Stimulated activated CD8-positive, alpha-beta memory T cell treated with anti-CD3 and anti-CD28 coated beads, Interleukin-12 subunit alpha, Interleukin-12 subunit beta, amount 100 ng/mL, for 1 hour (primary cell): ENCODE data around the gene ECEL1.
"Not testable (repeated sequence)": the region's sequence is repeated elsewhere in the genome, so short reads cannot be mapped to it uniquely, and the experiment has no call there.

Experiments
- DNase-seq: peaks from one replicate; pipeline ENCODE4 v3.0.0-alpha.2; 2020; ENCODE audit warnings: low read depth

The ECEL1 gene

DNA sequence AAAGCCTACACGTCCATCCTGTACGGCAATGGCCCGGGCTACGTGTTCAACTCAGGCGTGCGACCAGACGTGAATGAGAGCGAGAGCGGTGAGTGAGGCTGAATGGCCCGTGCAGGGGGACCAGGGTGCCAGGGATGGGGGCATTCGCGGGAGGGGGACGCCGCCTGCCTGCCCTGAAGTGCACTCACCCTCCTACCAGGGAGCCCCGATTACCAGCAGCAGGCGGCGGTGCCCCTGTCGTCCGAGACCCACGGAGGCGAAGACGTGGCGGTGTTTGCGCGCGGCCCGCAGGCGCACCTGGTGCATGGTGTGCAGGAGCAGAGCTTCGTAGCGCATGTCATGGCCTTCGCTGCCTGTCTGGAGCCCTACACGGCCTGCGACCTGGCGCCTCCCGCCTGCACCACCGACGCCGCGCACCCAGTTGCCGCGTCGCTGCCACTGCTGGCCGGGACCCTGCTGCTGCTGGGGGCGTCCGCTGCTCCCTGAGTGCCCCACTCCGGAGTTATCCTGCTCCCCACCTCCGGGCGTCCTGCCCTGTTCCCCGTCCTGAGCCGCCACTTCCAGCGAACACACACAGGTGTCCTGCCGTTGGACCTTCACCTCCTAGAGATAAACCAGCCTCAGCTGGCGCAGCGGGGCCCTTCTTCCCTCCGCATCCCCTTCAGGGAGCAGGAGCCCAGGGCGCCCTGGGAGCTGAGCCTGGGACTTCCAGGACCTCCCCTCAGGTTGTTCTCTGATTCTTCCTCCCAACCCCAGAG lies 28.8 kb downstream of the ECEL1 start:
- no peak for DNase-seq

DNA sequence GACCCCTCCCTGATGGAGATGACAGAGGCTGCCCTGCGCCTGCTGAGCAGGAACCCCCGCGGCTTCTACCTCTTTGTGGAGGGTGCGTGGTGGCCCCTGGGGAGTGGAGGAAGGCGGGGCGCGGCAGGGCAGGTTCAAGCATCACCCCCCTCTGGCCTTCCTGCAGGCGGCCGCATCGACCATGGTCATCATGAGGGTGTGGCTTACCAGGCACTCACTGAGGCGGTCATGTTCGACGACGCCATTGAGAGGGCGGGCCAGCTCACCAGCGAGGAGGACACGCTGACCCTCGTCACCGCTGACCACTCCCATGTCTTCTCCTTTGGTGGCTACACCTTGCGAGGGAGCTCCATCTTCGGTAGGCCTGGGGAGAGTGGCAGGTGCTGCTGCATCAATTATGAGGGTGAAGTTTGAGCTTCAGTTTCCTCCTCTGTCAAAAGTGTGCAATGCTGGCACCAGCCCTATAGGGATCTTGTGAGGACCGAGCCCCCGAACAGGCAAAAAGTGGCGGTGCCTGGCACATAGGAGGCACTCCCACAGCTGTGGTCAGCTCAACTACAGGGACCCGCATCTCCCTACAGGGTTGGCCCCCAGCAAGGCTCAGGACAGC lies 29.5 kb downstream of the ECEL1 start:
- no peak for DNase-seq

DNA sequence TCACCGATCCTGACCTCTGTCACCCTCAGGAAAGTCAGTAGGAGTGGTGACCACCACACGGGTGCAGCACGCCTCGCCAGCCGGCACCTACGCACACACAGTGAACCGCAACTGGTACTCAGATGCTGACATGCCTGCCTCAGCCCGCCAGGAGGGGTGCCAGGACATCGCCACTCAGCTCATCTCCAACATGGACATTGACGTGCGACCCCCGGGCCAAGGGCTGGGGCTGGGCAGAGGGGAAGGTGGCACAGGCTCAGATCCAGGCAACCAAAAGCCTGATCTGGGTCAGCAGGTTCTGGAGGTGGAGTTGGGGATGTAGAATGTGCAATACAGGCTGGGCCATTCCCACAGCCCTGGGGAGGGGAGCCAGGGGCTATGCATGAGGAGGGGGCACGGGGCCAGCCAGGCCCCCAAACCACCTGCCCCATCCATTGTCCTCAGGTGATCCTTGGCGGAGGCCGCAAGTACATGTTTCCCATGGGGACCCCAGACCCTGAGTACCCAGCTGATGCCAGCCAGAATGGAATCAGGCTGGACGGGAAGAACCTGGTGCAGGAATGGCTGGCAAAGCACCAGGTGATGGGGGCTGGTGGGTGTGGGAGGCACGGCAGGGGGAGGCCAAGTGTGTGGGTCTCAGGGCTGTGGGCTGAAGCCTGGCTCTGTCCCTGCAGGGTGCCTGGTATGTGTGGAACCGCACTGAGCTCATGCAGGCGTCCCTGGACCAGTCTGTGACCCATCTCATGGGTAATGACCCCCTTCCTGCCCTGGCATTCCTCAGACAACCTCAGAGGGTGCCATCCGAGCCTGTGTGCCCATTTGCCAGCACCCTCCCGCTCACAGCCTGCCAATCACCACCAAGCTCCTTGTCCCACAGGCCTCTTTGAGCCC lies 30.3 kb downstream of the ECEL1 start:
- no peak for DNase-seq

DNA sequence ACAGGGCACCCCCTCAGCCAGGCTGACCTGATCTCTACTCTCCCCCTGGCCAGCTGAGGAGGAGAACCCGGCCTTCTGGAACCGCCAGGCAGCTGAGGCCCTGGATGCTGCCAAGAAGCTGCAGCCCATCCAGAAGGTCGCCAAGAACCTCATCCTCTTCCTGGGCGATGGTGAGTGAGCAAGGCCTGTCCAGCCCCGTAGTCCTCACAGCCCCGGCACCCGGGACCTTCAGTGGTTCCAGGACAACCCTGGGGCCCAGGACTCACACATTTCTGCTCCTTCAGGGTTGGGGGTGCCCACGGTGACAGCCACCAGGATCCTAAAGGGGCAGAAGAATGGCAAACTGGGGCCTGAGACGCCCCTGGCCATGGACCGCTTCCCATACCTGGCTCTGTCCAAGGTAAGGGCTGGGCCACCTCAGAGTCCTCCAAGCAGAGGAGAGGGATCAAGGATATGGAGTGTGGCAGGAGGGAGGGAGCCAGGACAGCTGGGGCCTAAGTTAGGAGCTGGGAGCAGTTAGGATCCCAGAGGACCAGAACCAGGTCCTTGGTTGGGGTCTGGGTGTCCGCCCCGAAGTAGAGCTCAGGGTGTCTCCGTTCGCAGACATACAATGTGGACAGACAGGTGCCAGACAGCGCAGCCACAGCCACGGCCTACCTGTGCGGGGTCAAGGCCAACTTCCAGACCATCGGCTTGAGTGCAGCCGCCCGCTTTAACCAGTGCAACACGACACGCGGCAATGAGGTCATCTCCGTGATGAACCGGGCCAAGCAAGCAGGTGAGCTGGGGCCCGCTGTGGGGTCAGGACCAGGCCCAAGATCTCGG lies 31.1 kb downstream of the ECEL1 start:
- no peak for DNase-seq

DNA sequence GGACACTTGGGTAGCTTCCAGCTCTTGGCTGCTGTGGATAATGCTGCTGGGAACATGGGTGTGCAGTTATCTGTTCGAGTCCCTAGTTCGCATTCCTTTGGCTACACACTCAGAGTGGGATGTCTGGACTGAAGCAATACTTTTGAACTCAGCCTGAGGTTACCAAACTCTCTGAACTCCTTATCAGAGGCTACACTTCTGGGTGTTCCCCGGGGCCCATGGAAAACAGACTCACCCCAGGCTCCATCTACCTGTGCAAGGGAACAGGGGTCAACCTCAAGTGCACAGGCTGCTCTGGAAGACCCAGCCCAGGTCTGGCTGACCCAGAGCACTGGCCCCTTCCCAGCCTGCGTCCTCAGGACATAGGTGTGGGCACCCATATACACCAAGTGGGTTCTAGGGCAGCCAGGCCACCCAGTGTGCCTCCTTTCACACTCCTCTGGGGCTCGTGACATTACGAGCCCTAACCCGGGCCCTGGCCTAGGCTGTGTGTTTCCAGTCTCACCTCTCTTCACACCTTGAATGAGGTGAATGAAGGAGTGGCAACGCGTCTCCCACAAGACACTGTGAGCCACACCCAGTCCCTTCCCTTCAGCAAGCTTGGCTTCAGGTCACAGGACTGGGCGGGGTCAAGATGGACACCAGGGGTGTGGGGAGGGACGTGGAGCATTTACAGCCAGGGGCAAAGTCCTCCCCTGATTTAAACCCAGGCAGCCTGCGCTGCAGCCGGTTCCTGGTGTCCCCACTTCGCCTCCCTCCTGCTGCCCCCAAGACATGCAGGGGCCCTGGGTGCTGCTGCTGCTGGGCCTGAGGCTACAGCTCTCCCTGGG lies 32.0 kb downstream of the ECEL1 start, which contains the start of gene ALPI:
Gene ALPI (plus strand): TSS at position 728 of the 830 bp plus-strand sequence. CDS start 47 bp downstream, at position 775.
- no peak for DNase-seq

DNA sequence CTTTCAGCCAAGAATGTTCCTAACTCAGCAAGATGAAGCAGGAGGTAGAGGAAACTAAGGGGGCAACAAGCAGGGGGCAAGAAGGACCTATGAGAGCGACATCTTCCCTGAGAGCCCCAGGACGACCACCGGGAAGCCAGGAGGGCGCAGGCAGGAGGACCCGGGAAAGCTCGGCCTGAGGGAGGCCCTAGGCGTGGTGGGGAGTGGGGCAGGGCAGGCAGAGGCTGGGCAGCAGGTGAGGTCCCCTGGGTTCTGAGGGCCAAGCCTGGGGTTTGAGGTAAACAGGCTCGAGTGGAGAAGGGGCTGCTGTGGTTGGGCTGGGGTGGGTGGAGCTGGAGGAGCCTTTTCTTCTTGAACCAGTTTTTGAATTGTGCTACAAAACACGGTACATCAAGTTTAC lies 33.0 kb downstream of the ECEL1 start:
- no peak for DNase-seq

DNA sequence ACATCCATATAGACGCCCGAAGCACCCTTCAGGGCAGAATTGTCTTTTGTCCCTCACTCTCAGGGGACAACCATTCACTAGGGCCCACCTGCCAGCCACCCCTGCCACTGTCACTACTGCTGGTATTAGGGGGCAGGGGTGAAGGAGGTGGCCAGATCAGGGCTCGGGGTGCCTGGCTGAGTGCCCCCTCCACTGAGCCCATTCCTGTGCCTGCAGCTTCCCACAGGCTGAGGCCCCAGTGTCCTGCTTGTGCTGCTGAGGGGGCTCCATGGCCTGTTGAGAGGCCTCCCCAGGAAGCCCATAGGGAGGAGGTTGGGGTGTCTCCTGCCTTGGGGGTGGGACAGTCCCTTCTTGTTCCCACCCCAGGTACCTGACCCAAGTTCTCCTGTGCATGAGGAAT lies 36.0 kb downstream of the ECEL1 start:
- DNase-seq: not testable (repeated sequence)

DNA sequence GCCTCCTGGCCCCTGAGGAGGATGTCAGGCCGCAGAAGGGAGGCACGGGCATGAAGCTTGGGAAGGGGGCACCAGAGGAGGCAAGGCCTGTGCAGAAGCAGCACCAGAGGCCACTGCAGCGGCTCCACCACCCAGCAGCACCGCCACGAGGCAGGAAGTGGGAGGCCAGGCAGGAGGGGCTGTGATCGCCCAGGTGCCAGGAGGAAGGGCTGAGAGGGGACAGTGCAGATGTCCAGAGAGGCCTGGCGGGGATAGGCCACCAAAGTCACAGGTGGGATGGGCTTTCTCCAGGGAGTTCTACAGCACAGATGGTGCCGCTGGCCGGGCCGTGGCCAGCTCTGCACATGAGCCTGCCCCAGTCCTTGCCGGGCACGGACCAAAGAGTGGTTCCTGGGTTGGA lies 37.7 kb downstream of the ECEL1 start:
- DNase-seq: no peak

DNA sequence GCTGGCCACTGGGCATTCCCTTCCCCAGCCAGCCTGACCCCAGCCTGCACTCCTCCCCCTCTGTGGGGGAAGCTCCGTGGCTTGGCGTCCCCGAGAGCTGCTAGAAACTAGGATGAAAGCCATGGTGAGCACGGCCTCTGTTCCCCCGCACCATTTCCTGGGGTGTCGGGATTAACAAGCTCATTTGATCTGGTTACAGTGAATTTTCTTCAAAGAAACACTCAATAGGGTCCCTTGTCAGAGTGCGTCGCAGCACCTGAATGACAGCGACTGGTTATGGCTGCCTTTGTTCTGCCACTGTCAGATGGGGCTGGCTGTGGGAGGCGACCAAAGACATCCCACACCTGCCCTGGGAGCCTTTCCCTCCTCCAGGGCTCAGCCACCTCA lies 39.3 kb downstream of the ECEL1 start:
- DNase-seq: no peak

DNA sequence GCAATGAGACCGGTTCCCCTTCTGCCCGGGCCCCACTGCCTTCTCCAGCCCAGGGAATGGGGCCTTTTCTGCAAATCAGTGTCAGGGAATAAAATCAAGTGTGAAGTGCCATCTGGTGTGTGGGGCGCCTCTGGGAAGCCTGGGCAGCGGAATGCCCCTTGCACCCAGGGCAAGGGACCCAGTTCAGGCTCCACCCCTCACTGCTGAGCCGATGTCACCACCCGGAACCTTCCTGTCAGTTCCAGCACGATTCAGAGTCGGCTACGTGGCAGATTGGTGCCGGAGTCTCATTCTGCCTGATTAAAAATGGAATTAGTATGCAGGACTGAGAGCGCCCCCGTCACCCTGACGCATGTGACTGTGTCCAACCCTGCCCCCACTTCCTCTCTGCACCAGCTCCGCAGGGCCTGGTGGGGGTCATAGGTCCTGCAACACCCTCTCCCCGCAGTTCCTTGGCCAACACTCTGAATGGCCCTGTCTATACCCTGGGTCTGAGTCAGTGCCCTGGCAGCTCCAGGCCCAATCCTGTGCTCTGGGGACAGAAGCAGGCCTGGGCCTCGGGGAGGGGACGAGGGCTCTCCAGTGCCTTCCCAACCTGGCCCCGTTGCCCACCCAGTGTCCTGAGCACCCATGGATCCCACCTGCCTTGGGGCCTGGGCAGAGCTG lies 39.9 kb downstream of the ECEL1 start:
- DNase-seq: no peak

DNA sequence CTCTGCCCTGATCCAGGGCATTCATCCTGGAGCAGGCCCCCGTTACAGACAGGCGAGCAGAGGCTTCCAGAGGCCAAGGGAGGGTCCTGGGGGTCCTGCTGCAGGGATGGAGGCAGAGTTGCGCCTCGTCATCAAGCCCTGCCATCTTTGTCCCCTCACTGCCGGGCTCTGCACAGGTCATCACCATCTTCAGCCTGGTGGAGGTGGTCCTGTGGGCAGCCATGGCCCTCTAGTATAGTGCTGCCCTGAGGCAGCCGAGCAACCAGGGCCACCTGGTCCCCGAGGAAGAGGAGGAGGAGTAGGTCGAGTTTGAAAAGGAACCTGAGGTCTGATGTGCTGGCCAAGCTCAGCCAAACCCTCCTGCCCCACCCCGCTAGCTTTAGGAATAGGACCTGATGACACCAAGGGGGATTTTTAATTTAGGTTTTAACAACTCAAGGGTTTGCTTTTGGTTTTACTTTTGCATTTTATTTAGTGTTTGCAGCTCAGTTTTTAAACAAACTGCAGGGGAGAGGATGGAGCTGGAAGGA lies 40.5 kb downstream of the ECEL1 start:
- no peak for DNase-seq

DNA sequence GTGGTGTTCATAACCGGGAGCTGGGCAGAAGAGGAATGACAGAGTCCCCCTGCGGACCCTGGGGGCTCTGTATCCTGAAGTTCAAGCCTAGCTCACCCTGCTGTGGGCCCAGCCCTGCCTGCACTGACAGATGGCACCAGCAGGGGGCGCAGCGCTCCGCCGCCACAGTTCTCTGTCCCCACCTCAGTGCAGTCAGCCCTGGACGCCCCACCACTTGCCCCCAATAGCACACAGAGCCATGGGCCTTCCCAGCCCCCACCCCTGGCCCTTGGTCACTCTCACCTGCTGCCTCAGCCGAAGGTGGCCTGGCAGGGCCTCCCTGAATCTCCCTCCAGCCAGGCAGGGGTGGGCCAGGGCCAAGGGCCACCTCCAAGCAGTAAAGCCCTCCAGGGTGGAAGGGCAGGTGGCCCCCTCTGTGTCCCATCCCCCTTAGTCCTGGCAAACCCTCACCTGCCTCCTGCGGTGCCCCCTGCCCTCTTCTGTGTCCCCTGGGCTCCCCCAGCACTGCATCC lies 41.3 kb downstream of the ECEL1 start:
- DNase-seq: not testable (repeated sequence)

DNA sequence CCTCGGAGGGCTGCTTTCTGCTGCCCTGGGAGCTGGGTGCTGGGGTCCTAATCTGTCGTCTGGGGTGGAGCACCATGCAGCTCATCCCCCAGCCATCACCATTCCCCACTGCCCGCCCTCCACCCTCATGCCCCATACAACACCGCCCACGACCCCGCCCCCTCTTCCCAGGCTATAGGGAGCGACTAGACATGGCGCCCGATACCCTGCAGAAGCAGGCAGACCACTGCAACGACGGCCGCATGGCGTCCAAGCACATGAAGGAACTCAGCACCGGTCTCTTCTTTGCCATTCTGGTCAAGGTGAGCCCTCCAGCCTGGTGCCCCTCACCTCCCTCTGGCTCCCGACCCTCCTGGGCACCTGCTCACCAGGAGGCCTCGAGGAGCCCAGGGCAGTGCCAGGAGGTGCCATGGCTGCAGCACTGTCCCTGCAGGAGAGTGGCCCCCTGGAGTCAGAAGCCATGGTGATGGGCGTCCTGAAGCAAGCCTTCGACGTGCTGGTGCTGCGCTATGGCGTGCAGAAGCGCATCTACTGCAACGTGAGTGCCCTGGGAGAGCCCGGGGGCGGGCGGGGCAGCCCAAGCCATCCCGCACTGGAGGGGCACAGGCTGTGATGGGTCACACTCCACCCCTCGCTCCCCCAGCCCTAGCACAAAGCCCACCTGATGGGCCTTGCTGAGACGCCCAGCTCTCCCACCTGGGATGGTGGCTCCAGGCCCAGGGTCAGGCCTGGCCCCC lies 42.3 kb downstream of the ECEL1 start:
- not testable (repeated sequence) for DNase-seq

DNA sequence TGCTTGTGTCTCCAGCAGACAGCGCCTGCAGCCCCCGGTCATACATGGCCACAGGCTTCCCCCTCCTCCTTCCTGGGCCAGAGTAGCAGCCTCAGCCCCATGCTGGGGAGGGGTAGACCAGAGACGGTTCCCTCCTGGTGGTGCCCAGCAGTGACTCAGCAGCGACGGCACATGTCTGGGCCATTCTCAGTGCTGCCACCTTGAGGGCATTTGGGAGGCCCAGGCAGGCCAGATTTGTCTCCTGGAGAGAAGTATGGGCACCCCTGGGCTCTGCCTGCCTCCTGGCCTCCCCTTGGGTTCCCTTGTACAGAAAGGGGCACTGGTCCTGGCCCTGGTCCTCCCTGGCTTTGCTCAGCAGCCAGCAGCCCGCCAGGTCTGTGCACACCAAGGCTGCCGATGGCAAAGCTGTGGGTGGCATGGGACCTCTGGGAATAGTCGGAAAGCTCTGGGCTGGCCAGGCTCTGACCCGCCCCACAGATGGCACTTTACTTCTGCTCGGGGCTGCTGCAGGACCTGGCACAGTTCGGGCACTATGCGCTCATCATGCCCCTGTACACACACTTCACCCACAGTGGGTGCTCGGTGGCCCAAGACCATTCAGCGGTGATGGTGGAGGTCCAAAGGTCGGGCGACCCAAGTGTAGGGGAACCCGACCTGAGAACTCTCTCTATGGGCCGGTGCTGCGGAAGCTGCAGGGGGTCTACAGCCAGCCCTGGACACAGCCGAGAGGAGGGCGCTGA lies 43.1 kb downstream of the ECEL1 start:
- peak; percentile 31 for DNase-seq

DNA sequence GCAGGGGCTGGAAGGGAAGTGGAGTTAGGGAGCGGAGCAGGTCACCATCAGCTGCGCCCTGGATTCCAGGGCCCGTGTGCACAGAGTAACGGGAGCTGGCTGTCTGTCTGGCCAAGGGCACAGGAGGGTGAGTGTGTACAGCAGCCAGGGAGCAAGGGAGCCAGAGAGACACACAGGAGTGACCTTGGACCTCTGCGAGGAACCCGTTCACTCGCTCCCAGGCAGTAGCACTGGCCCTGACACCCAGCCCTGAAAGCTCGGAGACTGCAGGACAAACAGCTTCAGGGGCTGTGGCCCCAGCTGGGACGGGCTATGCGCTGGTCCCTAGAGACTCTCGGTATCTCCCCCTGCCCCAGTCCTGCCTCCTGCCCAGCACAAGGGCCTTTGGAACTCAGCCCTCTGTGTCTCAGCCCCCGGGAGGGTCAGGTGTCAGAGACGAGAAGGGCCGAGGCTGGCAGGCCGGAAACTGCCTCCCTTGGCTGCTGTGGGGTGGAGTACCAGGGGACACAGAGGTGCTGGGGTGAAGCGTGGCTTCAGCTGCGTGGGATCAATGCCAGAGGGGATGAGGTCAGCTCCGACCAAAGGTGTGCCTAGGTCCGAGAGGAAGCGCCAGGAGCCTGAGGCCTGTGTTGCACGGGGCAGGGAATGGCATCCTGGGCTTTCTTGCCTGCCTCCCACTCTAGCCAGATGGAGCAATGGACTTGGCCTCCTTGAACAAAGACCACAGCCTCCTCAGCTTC lies 43.8 kb downstream of the ECEL1 start:
- DNase-seq: not testable (repeated sequence)

DNA sequence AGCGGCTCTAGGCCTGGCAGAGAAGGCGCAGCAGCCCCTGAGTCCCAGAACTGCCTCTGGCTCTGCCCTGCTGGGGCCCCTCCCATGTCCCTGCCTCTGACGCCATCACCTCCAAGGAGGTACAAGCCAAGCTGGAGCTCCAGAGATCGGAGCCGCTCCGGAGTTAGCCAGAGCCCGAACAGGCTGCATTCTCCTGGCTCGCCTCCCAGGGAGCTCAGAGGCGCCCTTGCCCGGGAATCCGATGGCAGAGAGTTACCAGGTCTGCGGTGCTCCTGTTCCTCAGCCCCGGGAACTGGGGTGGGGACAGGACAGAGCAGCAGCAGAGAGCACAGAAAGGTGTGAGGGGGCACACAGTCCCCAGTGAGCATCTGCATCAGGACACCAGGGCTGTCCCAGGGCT lies 44.6 kb downstream of the ECEL1 start:
- DNase-seq: not testable (repeated sequence)

DNA sequence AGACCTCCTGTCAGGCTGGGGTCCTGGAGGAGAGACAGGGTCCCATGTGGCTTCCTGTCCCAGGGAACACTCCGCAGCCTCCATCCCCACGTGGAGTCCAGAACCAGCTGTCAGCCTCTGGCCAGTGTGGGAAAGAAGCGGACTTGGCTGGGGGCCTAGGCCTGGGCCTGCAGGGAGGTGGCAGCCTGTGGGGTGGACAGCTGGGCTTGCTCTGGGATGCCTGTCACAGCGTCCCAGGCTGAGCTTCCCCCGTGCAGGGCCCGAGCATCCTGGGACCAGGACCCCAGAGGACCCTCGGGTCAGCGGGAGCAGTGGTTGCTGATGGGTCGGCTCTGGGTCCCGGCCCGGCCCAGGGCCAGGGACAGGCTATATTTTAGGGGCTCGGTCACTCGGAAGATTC lies 45.2 kb downstream of the ECEL1 start:
- not testable (repeated sequence) for DNase-seq

DNA sequence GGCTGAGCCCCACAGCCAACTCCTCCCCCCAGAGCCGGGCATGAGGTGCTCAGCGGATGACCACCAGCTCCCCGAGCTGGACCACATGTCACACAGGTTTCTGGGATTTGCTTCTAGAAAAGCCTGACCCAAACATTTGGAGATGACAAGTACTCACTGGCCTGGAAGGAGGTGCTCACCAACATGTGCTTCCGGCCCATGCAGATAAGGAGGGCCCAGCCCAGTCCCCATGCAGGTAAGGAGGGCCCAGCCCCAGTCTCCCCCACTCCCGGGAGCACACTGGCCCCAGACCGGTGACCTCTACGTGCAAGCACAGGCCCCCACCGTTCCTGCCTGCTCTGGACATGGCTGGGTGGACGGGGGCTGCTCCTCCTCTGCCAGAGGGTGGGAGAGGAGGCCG lies 45.7 kb downstream of the ECEL1 start:
- not testable (repeated sequence) for DNase-seq
